GM21723 (cell line): ENCODE measurements around the gene SETD7.

Source experiments
- ATAC-seq: cut with Tn5 transposase; IDR thresholded peaks from one replicate; pipeline ENCODE4 v1.9.1; 2021; ENCODE audit warnings: mild to moderate bottlenecking, moderate library complexity; ENCODE audit not compliant: unreplicated experiment

The SETD7 gene

GRCh38 chr4:139556071-139556723 is at the start of gene SETD7:
Gene SETD7, minus strand, starts transcription at chr4:139556219. Its CDS starts 82 bp downstream, at chr4:139556137.
- peak; percentile 46 for ATAC-seq

GRCh38 chr4:139605516-139605915 is 49.5 kb upstream of the SETD7 start:
- no peak for ATAC-seq

- no peak for ATAC-seq
These were observed 47.8 kb upstream of the SETD7 start for GRCh38 chr4:139603576-139604410.

DNA sequence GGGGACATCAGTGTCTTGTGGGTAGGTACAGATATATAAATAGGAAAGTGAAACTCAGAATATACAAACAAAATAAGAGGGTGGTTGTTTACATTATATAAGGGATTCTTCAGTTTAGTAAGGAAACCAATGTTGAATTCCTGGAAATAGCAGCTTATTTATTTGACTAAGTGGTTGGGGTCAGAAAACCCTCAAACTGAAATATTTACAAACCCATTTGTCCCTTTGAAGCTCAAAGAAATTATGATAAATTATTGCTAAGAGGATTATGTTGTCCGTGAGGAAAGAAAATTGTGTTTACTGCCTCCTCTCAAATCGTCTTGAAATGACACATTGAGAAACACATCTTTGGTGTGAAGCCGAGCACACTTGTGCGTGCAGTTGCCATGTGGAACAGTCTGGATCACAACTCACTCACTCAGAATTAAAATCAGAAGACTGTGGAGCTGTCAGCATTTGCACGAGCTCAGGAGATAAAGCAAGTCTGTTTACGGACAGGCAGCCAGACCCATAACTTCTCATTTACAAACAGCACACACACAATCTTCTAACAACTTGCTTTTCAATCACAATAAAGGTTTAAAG is 46.8 kb upstream of the SETD7 start:
- ATAC-seq, result no peak

- ATAC-seq, result no peak
These were observed 44.6 kb upstream of the SETD7 start for GRCh38 chr4:139600662-139601061.

DNA sequence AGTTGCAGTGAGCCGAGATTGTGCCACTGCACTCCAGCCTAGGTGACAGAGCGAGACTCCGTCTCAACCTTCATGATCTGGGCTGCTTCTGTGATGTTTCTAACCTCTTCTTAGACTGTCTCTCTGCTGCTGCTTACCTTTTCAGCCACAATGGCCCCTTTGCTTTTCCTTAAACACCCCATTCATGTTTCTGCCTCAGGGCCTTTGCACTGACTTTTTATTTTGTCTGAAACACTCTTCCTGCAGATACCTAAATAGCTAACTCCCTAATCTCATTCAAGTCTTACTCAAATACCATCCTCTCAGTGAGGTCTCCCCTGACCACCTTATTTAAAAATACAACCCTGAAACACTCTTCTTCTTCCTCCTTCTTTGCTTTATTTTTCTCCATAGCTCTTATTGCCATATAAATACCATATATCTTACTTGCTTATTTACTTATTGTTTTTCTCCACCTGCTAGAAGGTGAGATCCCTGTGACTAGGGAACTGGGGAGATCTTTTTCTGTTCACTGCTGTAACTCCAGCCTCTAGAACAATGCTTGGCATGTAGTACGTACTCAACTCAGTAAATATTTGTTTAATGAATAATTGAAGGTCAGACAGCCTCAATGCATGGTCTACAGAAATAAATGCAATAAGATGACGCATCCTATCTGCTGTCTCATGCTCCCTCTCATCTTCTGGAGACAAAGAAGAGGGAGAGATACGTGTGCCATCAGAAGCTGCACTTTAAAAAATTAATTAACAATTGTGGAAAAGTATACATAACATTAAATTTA is 43.8 kb upstream of the SETD7 start:
- no peak for ATAC-seq

GRCh38 chr4:139599076-139599475 is 43.1 kb upstream of the SETD7 start:
- ATAC-seq, result no peak

DNA sequence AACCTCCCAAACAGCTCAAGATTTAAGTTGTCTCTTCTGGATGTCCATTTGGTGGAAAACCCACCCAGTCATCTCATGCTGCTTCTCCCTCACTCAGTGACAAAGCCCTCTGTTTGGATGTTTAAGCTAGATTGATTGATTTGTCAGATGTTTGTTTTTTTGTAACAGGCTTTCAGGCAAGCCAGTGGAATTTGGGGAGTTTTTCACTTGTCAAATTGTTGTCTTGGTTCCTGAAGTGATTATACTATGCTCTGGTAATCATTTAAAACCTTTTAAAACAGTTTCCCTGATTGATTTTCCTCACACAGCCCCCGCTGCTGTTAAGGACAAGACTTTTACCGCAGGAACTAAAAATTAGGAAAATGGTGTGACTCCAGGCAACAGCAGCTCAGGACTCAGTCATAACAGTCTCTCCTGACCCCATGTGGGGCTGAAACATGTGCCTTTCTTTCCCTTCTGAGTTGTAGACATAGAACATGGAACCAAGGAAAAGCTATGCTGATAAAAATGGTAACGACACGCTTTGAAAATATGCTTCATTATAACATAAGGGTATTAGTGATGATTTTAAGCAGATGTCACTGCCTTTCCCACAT is 40.8 kb upstream of the SETD7 start:
- no peak for ATAC-seq

GRCh38 chr4:139596034-139596683 is 40.1 kb upstream of the SETD7 start:
- no peak for ATAC-seq

GRCh38 chr4:139594591-139595185 is 38.7 kb upstream of the SETD7 start:
- ATAC-seq, result no peak

- ATAC-seq, result no peak
These were observed 37.1 kb upstream of the SETD7 start for GRCh38 chr4:139593091-139593564.

- ATAC-seq, result no peak
These were observed 33.5 kb upstream of the SETD7 start for GRCh38 chr4:139589336-139590018.

GRCh38 chr4:139587446-139587845 is 31.4 kb upstream of the SETD7 start:
- no peak for ATAC-seq

DNA sequence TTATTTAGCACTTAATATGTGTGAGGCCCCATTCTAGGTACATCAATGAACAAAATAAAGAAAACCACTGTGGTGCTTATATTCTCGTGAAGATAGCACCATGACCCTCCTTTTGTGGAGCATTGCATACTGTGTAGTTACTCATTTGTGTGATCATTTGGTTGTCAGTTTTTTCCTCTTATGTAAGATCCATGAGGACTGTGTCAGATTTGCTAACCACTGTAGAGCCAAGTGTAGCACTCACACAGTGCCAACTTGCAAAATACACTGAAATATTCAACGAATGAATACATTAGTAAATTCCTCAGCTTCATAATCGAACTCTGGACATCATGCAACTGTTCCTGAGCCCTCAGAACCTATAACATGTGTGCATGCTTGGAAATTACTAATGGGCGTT is 29.5 kb upstream of the SETD7 start:
- ATAC-seq, result no peak

GRCh38 chr4:139584784-139585183 is 28.8 kb upstream of the SETD7 start:
- no peak for ATAC-seq

DNA sequence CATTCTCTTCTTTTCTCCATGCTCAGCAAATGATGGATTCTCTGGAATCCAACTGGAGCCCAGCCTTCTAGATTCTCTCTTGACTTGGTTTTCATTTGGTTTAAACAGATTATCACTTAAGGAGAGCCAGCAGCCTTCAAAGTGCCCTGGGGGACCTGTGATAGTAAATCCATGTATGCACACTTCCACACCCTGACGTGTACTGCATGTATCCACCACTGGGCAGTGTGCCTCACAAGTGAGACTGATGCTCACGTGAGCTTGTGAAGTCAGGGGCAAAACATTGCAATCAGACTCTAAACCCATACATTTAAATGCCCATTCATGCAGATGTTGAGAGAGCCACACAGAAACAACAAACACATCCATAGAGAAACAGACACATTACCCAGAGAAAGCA is 28.0 kb upstream of the SETD7 start:
- no peak for ATAC-seq

- no peak for ATAC-seq
These were observed 26.0 kb upstream of the SETD7 start for GRCh38 chr4:139582044-139582443.

DNA sequence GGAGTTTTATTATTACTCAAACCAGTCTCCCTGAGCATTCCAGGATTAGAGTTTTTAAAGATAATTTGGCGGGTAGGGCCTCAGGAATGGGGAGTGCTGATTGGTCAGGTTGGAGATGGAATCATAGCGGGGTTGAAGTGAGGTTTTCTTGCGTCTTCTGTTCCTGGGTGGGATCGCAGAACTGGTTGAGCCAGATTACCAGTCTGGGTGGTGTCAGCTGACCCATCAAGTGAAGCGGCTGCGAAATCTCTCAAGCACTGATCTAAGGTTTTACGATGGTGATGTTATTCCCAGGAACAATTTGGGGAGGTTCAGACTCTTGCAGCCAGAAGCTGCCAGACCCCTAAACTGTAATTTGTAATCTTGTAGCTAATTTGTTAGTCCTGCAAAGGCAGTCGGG is 25.1 kb upstream of the SETD7 start:
- ATAC-seq, result no peak

DNA sequence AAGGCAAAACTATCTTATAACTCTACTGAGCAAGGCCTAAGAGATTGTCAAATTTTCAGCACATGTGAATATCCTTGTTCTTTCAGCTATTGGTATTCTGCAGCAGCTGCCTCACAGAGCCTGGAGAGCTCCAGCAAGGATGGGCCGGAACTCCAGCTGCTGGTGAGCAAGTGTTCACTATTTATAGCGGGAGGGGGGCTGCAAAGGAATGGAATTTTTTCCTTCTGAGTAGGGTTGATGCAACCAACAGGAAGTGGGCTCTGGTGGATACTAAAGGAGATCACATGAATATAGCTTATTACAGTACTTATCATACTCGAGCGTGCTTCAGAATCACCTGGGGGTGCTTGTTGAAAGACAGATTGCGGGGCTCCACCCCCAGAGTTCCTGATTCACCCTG is 20.2 kb upstream of the SETD7 start:
- ATAC-seq, result no peak
